ENCODE results near the gene AOC3.

- TF ChIP-seq CTCF (IDR thresholded peaks at IDR 0.05; ENCODE audit: poor library complexity, severe bottlenecking) (no peak), TAF1 (IDR thresholded peaks at IDR 0.05; ENCODE audit: low read depth) (no peak), POLR2AphosphoS5 (IDR thresholded peaks at IDR 0.05) (no peak), REST (IDR thresholded peaks at IDR 0.05; ENCODE audit: borderline replicate concordance) (no peak), RAD21 (conservative IDR thresholded peaks at IDR 0.05) (no peak), EP300 (conservative IDR thresholded peaks at IDR 0.05; ENCODE audit: poor library complexity, severe bottlenecking) (no peak), SMC3 (conservative IDR thresholded peaks at IDR 0.05; ENCODE audit: poor library complexity) (no peak)
Observed at GRCh38 chr17:42850954-42851353, at the start of gene AOC3.
